Measurements from ENCODE around the gene SHBG.
A peak's percentile ranks its signal among the peaks of the same experiment; 100 is the strongest.

The SHBG gene

DNA sequence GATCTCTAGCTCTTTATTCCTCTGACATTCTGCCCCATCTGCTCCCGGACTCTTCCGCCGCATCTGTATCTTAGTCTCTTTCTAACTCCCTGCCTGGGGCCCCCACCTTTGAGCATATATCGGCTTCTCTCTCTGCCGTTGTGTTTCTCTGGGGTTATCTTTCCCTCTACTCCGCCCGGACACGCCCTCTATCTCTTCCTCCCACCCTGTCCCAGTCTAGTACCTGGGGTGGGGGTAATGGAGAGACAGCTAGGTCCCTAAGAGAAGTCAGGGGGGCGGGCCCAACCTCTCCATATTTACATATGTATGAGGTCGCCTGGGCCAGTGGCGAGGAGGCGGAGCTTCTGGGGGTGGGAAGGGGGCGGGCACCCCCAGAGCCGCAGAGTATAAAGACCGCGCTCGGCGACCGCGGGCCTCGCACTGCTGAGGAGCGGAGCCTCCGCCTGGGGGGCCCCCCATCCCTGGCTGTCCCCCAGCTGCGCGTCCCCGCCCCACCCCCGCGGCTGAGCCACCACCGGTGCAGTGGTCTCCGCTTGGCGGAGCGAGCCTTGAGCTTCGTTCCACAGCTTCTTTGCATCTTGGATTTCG lies 20.7 kb downstream of the SHBG start, which contains the start of gene ATP1B2:
Gene ATP1B2 (plus strand): TSS at position 418 of the 588 bp plus-strand sequence. CDS start 593 bp downstream, outside the sequence.
- DNase-seq, result peak; percentile 72

- DNase-seq, result no peak
Observed at GRCh38 chr17:7651097-7651664, 21.2 kb downstream of the SHBG start.

- no peak for DNase-seq
Observed at GRCh38 chr17:7651665-7652387, 21.9 kb downstream of the SHBG start.

DNA sequence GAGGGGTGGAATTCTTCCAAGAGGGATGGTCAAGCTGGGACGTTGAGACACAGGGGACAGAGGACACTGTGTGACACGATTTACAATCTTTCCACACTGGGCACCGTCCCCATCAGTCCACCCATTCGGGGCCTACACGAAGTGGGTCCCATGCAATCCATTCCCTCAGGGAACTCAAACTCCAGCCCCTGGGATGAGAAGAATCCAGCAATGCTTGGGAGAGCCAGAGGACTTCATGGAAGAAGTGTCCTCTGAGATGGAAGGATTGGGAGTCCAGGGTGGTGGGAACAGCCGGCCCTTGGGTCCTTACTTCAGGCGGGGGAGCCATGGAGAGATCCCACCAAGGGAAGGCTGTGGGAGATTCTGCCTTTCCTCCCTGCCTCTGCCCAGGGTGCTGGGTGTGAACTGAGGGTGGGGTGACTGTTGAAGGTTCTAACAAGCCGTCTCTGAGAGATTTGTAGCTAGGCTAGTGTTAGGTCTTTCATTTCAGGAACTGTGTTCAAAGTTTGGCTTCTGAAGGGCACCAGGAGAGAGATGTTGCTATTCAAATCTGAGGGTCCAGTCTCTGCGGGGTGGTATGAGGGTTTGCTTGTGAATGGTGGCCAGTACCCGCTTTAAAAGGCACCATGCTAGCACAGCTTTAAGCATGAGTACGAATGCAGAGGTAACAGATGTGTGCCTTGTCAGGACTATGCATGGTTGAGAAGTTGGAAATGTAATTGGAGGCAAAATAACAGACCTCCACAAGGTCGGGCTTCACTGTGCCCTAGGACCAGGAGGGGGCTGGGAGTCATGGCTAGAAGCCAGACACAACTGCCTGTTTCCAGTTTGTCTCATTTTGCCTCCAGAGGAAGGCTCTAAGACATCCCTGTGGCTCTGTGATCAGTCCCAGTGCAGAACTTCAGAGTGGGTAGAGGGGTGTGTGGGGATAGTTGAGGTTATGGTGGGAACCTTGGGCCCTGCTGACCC lies 22.7 kb downstream of the SHBG start:
- DNase-seq, result no peak

DNA sequence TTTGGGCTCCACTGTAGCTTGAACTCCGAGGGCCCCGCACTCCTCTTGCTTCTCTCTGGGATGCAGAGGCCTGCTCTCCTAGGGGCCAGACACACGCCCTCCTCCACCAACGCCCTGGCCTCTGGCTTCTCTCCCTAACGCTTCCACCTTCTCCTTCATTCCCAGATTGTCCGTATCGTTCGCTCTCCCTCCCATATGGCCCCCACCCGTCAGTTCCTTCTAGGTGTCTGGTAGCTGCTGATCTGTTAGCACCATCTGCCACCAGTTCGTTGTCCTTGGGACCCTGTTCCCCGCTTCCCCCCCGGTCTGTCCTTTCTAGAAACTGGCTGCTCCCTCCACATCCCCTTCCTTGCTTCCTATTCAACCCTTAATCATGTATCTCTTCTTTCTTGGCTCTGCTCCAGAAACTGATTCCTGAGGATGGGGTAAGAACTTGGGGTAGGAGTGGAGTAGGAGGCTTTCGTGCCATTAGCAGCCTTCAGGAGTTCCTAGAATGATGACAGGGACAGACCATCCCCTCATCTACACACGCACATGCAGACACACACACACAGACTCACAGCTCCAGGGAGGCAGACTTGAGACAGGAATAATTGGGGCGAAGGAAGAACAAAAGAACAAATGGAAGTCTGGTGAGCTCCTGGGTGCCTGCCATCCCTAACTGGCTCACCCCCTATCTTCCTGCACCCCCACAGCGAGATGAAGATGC lies 25.1 kb downstream of the SHBG start:
- DNase-seq, result no peak

GRCh38 chr17:7655541-7655840 lies 25.6 kb downstream of the SHBG start:
- DNase-seq, result no peak

GRCh38 chr17:7656958-7657609 lies 27.1 kb downstream of the SHBG start:
- DNase-seq, result no peak

DNA sequence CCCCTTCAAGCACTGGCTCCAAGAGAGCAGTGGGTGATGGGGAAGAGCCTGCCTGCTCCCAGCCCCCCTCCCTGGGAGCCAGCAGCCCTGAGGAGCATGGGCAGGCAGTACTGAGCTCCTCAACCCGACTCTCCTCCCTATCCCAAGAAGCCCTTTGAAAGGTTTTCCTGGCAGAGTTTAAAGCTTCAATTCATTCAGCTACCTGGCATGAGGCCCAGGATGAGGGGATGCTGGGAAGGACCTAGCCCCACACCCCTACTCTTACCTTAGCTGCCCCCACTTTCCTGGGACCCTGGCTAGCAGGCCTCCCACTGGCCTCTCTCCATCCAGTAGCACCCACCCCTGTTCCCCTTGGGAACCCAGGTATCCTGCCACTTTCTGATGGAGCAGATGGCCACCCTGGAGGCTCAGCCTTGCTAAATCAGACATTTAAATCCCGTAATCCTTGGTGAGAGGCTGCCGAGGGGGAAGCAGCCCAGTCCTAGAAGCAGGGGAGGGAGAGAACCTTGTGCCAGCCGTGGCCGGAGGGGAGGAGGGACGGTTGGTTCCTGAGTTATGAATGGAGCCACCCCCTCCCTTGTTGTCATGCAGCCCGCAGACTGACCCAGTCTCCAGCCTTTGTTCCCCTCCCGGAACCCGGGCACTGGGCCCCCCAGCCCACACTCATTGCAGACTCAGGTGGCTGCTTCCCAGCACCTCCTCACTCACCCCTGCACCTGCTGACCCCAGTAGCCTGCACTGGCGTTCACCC lies 37.9 kb downstream of the SHBG start:
- DNase-seq, result no peak

DNA sequence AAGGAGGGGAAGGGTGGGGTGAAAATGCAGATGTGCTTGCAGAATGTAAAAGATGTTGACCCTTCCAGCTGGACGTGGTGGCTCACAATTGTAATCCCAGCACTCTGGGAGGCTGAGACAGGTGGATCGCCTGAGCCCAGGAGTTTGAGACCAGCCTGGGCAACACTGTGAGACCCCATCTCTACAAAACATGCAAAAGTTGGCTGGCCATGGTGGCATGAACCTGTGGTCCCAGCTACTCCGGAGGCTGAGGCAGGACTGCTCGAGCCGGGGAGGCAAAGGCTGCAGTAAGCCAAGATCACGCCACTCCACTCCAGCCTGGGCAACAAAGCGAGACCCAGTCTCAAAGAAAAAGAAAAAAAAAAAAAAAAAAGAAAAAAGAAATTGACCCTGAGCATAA lies 38.5 kb downstream of the SHBG start:
- DNase-seq, result no peak

- peak; percentile 51 for DNase-seq
Observed at GRCh38 chr17:7673239-7673638, 43.3 kb downstream of the SHBG start.

DNA sequence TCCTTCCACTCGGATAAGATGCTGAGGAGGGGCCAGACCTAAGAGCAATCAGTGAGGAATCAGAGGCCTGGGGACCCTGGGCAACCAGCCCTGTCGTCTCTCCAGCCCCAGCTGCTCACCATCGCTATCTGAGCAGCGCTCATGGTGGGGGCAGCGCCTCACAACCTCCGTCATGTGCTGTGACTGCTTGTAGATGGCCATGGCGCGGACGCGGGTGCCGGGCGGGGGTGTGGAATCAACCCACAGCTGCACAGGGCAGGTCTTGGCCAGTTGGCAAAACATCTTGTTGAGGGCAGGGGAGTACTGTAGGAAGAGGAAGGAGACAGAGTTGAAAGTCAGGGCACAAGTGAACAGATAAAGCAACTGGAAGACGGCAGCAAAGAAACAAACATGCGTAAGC lies 45.0 kb downstream of the SHBG start:
- no peak for DNase-seq

DNA sequence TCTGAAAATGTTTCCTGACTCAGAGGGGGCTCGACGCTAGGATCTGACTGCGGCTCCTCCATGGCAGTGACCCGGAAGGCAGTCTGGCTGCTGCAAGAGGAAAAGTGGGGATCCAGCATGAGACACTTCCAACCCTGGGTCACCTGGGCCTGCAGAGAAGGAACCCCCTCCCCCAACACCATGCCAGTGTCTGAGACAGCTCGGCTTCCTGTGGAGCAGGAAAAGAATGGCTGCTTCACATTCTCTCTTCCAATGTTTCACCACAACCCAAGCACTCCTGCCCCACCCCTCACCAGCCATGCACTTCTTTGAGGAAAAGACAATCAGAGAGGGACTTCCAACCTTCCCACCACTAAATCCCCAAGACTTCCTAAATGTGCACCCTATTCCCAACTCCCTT lies 46.6 kb downstream of the SHBG start:
- no peak for DNase-seq

DNA sequence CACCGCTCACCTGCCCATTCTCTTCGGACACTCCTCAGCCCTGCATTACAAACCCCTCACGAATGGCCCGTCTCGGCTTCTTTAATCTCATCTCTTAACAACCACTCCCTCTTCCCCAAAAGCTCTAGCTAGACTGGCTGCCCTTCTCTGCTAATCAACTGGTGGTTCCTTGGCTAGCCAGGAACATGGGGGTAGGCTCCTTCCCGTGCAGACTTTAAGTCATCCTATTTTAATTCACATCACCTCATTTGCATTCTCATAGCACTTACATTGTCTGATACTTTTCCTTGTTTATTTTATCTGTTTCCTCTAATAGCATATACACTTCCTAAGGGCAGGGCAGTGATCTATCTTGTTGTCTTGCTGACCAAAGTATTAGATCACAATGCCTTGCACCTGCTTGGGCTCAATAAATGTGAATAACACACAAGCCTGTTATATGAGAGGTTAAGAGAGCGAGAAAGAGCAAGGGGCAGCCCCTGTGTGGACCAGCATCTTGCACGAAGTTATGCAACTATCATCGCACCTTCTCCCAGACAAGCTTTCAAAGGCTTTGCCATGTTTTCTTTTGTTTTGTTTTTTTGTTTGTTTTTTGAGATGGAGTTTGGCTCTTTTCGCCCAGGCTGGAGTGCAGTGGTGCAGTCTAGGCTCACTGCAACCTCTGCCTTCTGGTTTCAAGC lies 47.6 kb downstream of the SHBG start:
- DNase-seq, result no peak

Measured in stimulated activated CD4-positive, alpha-beta T cell treated with anti-CD3 and anti-CD28 coated beads, Interleukin-4, amount 100 ng/mL, for 24 hours (primary cell).